ENCODE results near the gene RBP2.
A peak's percentile ranks its signal among the peaks of the same experiment; 100 is the strongest.

The RBP2 gene

DNA sequence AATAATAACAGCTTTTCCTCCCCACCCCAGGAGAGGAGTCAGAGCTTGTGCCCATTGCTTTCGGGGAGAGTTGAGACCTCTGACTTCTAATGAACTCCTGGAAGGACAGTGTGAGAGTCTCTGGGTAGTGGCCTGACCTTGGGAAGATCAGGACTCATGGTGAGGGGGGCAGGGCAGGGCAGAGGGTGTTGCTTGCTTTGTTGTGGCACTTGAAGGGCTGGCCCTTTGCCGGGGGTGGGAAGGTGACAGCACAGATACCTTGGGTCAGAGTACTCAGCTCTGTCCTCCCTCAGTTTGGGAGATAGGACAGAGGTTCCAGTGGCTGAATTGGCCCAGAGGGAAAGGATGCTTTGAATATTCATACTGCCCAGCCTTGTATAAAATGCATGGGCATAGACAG, 15.8 kb downstream of the RBP2 start:
- ChIA-PET POLR2A (no interaction called here), CTCF (no interaction called here)
- DNase-seq (ENCODE audit: extremely low spot score) = no peak
- TF ChIP-seq, protein P1, sequence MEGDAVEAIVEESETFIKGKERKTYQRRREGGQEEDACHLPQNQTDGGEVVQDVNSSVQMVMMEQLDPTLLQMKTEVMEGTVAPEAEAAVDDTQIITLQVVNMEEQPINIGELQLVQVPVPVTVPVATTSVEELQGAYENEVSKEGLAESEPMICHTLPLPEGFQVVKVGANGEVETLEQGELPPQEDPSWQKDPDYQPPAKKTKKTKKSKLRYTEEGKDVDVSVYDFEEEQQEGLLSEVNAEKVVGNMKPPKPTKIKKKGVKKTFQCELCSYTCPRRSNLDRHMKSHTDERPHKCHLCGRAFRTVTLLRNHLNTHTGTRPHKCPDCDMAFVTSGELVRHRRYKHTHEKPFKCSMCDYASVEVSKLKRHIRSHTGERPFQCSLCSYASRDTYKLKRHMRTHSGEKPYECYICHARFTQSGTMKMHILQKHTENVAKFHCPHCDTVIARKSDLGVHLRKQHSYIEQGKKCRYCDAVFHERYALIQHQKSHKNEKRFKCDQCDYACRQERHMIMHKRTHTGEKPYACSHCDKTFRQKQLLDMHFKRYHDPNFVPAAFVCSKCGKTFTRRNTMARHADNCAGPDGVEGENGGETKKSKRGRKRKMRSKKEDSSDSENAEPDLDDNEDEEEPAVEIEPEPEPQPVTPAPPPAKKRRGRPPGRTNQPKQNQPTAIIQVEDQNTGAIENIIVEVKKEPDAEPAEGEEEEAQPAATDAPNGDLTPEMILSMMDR (IDR thresholded peaks at IDR 0.05; ENCODE audit: control extremely low read depth, extremely low read depth, low read depth, missing control alignments) = no peak

DNA sequence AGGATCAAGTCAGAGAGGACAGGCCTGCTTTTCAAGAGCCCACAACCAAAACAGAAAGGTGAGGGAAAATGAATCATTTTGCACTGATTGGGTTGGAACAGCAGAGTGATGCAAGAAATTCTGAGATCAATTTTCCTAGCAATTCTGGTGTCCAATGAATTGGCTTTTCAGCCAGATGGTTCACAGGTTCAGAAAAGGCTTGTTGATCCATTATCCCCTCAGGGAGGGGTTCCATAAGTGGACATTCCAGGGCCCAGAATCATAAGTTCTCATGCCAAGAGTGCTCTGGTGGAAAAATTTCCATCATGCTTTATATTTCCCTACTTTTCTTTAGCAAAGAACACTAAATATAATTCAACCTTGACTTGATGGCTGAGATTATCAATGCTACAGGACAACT, 16.2 kb downstream of the RBP2 start:
- ChIA-PET CTCF (no interaction called here), POLR2A (no interaction called here)
- no peak for DNase-seq (ENCODE audit: extremely low spot score)
- TF ChIP-seq, protein P1 (IDR thresholded peaks at IDR 0.05; ENCODE audit: control extremely low read depth, extremely low read depth, low read depth, missing control alignments) = no peak

DNA sequence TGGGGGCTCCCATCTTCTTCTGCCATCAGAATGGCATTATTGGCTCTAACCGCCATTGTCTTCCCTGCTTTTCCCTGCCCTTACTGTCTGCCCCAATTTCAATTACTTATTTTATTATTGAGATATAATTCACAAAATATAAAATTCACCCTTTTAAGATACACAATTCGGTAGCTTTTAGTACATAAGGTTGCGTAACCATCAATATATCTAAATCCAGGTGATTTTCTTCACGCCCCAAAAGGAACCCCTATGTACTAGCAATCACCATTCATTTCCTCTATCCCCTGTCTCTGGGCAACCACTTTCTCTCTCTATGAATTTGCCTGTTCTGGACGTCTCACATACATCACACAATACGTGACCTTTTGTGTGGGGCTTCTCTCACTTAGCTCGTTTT, 18.0 kb downstream of the RBP2 start:
- TF ChIP-seq, protein P1 (IDR thresholded peaks at IDR 0.05; ENCODE audit: control extremely low read depth, extremely low read depth, low read depth, missing control alignments) = no peak
- CTCF ChIA-PET = no interaction called here
- no peak for DNase-seq (ENCODE audit: extremely low spot score)
- POLR2A ChIA-PET = no interaction called here

DNA sequence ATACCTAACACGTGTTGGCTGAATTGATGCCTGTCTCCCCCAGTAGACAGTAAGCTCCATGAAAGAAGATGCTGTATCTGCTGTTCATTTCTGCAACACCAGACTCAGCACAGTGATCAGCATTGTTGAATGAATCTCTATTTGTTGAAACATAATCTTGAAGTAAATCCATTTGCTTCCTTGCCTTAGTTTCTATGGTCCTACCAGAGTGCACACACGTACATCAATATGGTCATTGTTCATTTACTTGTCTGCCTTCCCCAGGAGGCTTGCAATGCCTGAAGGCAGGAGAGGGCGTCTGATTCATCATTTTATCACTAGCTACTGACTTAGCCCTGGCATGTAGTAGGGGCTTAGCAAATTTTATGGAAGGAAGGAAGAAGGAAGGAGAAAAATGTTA, 19.2 kb downstream of the RBP2 start:
- TF ChIP-seq, protein P1 (IDR thresholded peaks at IDR 0.05; ENCODE audit: control extremely low read depth, extremely low read depth, low read depth, missing control alignments) = no peak
- CTCF ChIA-PET = no interaction called here
- no peak for DNase-seq (ENCODE audit: extremely low spot score)
- POLR2A ChIA-PET = interaction anchor here (0.6 kb wide), 1 partner anchor 992 kb away, joined by 3 read pairs; no protein-coding TSS in a partner anchor

DNA sequence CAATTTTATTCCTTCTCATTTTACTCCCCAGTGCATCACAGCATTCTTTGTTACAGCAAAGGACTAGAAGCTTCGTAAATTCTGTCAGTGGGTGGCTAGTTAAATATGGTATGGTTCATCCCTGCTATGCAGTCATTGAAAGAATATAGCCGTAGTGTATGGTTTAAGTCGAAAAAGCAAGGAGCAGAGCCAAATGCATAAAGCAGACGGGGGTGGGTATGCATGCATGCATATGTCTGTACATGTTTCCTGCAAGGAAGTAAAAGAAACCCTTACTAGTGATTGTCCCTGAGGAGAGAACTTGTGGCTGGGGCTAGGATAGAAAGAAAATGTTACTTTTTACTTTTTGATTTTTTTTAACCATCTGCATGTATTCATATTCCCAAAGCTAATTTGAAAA, 19.9 kb downstream of the RBP2 start:
- ChIA-PET CTCF (no interaction called here), POLR2A (no interaction called here)
- TF ChIP-seq, protein P1 (IDR thresholded peaks at IDR 0.05; ENCODE audit: control extremely low read depth, extremely low read depth, low read depth, missing control alignments) = no peak
- DNase-seq (ENCODE audit: extremely low spot score) = no peak

DNA sequence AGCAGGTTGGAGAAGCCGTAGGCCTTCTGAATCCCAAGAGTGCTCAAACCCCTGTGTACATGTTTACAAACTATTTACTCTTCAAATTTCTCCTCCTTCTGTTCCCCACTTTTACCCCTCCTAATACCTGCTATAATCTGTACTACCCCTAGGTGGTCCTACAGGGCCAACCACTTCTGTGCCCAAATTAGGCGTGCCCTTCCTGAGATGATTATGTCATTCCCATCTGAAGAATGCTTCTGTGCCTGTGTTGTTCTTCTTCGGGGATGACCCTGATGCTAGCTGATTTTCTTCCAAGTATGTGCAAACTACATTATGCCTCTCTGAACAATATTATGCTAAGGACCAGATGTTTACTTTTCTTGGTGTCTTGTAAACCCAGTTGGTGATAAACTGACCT, 20.5 kb downstream of the RBP2 start:
- no peak for DNase-seq (ENCODE audit: extremely low spot score)
- TF ChIP-seq, protein P1 (IDR thresholded peaks at IDR 0.05; ENCODE audit: control extremely low read depth, extremely low read depth, low read depth, missing control alignments) = peak; percentile 8
- ChIA-PET CTCF (no interaction called here), POLR2A (no interaction called here)

DNA sequence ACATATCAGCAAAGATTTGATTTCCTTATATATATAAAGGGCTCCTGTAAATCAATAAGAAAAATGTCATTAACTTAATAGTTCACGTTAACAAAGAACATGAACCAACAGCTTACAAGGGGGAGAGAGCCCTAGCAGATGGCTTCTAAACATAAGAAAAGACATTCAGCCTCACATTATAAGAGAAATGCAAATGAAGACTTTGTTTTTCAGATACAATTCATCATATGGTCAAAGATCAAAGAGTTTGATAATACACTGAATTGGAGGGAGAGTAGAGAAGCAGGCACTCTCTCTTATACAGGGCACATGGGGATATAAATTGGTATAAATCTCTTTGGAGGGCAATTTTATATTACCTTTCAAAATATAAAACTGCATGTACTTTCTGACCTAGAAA, 21.1 kb downstream of the RBP2 start:
- ChIA-PET POLR2A (no interaction called here), CTCF (interaction anchor here (1.5 kb wide), 1 partner anchor 10 kb away, joined by 3 read pairs; no protein-coding TSS in a partner anchor)
- no peak for DNase-seq (ENCODE audit: extremely low spot score)
- TF ChIP-seq, protein P1 (IDR thresholded peaks at IDR 0.05; ENCODE audit: control extremely low read depth, extremely low read depth, low read depth, missing control alignments) = no peak
